ENCODE data around the gene ADAMTS1.

GRCh38 chr21:26840201-26840600 is 5.0 kb downstream of the ADAMTS1 start:
- TF ChIP-seq POLR2A (IDR thresholded peaks at IDR 0.05; ENCODE audit: low read depth, low read length) = no peak
- TF ChIP-seq JUN (IDR thresholded peaks at IDR 0.05; ENCODE audit: borderline replicate concordance, insufficient read depth, insufficient read length, low read depth) = no peak
- TF ChIP-seq FOS (IDR thresholded peaks at IDR 0.05; ENCODE audit: borderline replicate concordance, insufficient read depth, low read length) = no peak
- TF ChIP-seq CTCF (IDR thresholded peaks at IDR 0.05; ENCODE audit: extremely low read depth in 1 of 2, insufficient read depth in 1 of 2, low read depth in 1 of 2, low read length in 2 of 2) = no peak
- TF ChIP-seq MAX (IDR thresholded peaks at IDR 0.05; ENCODE audit: insufficient read depth, insufficient read length) = no peak
- no peak for TF ChIP-seq POLR2AphosphoS5 (IDR thresholded peaks at IDR 0.05; ENCODE audit: insufficient read depth, low read depth, low read length)
- no peak for TF ChIP-seq GATA2 (IDR thresholded peaks at IDR 0.05; ENCODE audit: insufficient read depth, insufficient read length, low read depth, low read length)
- TF ChIP-seq EZH2 (IDR thresholded peaks at IDR 0.05; ENCODE audit: borderline replicate concordance, low read depth, low read length, severe bottlenecking) = no peak

Measured in endothelial cell of umbilical vein (primary cell).